Karpas-422 (cell line): ENCODE measurements around the gene GLT8D1. TPM values are rescaled to one million over a fixed set of nuclear protein-coding genes. Genes with fewer than 3 reads are reported as not detected.

Experiments used
- small RNA-seq: library from RNA; depleted of rRNA; stranded (forward); fragments of <200 nt; gene quantifications from one replicate; pipeline ENCODE3, GENCODE V24; 2014
- total RNA-seq: library from RNA; depleted of rRNA; stranded (reverse); fragments of >200 nt; shearing (Covaris generic); gene quantifications from 2 replicates; pipeline ENCODE4 v1.2.3, GENCODE V29; 2014; ENCODE audit warnings: low replicate concordance; rRNA removed

The GLT8D1 gene
- total RNA-seq, 1 experiment from 2014 or later = 34.7 TPM

Small RNAs within 50 kb of the gene (small RNA-seq; reads per million reads assigned to genes)
- gene AC006254.2 (not detected), gene RF00569 (17,266 reads per million, percentile 100 among the genes with 10 or more reads in this experiment), gene RF01183 (not detected), gene SNORD19 (0.79 reads per million, percentile 23 among the genes with 10 or more reads in this experiment), gene SNORD19B (not detected), gene SNORD69 (853 reads per million, percentile 100 among the genes with 10 or more reads in this experiment)

Other genes starting within 250 kb of the GLT8D1 start
- not detected in 2 replicates for gene STAB1, start 210.5 kb downstream of the GLT8D1 start, total RNA-seq
- gene NT5DC2, start 171.9 kb downstream of the GLT8D1 start, total RNA-seq = 46.5 and 47.8 TPM in 2 replicates
- 23.4 and 29.7 TPM in 2 replicates for gene UQCC5, start 169.2 kb downstream of the GLT8D1 start, total RNA-seq
- gene PBRM1, start 19.9 kb downstream of the GLT8D1 start, total RNA-seq = 38.4 and 53.3 TPM in 2 replicates
- 96.9 and 138 TPM in 2 replicates for gene GNL3, start 19.8 kb downstream of the GLT8D1 start, total RNA-seq
- gene SPCS1, start 315 bp upstream of the GLT8D1 start, total RNA-seq = 122 and 184 TPM in 2 replicates
- 20.5 and 44.1 TPM in 2 replicates for gene NEK4, start 65.1 kb upstream of the GLT8D1 start, total RNA-seq
- not detected in 2 replicates for gene ITIH1, start 71.8 kb upstream of the GLT8D1 start, total RNA-seq
- gene ITIH3, start 89.0 kb upstream of the GLT8D1 start, total RNA-seq = not detected in 2 replicates
- 11.1 and 14.3 TPM in 2 replicates for gene ITIH4, start 124.9 kb upstream of the GLT8D1 start, total RNA-seq
- 2.4 TPM in 1 of 2 replicates, not detected in the other for gene MUSTN1, start 129.2 kb upstream of the GLT8D1 start, total RNA-seq
- gene STIMATE, start 191.8 kb upstream of the GLT8D1 start, total RNA-seq = 25.0 and 39.6 TPM in 2 replicates